ENCODE measurements around the gene CMTM1. TPM values are rescaled to one million over a fixed set of nuclear protein-coding genes. Genes with fewer than 3 reads are reported as not detected.

CMTM1 gene
- total and polyA plus RNA-seq, 2 donors (not counting 3 experiments of a cell fraction or from before 2014, with no cell fraction given), result 3.0 to 12.3 TPM

DNA sequence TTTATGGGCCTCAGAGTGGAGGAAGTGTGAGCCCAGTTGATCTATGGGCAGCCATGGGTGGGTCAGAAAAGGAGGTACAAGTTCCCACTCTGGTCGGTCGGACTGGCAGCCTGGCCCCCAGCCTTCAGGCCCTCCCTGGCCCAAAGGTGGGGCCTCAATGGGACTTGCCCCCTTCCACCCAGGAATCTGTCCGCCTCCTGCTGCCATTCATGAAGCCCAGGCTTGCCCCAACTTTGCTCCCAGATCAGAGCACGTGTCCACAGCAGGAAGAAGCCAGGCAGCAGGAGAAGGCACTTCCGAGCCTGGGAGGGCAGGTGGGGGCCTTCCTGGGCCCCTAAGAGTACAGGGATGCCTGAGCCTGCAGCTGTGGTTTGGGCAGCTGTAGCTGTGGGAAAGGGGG lies 35.2 kb downstream of the CMTM1 start:
- DNase-seq (ENCODE audit: low read depth, low spot score) (no peak), FAIRE-seq (no peak)
- Histone ChIP-seq H3K27ac (ENCODE audit: insufficient read depth, low read depth, low read length) (no peak overlapping the region), H3K79me2 (ENCODE audit: control insufficient read depth, insufficient read depth, low read length) (peaks cover 14% of the 10 kb centered on the region), H3K4me3 (replicated peaks in 1 of 3; ENCODE audit: insufficient read depth in 1 of 3, low read depth in 1 of 3, low read length in 3 of 3) (no peak overlapping the region), H2AFZ (ENCODE audit: low read depth, low read length) (no peak overlapping the region), H3K4me1 (ENCODE audit: control insufficient read depth, extremely low read depth, insufficient read depth, low read length) (peaks cover 14% of the 10 kb centered on the region), H4K20me1 (replicated peaks; ENCODE audit: control insufficient read depth, extremely low read depth, insufficient read depth, low read length) (no peaks in the 10 kb centered on the region), H3K4me2 (ENCODE audit: insufficient read depth, low read length) (no peak overlapping the region), H3K36me3 (ENCODE audit: control insufficient read depth in 2 of 2, extremely low read depth in 1 of 2, insufficient read depth in 2 of 2, low read length in 2 of 2) (no peaks in the 10 kb centered on the region), H3K9me3 (replicated peaks; ENCODE audit: control insufficient read depth, insufficient read depth, low read length) (no peaks in the 10 kb centered on the region), H3K9ac (replicated peaks; ENCODE audit: extremely low read depth, insufficient read depth, low read length) (no peak overlapping the region), H3K9me1 (replicated peaks; ENCODE audit: control insufficient read depth, extremely low read depth, insufficient read depth, low read length) (no peaks in the 10 kb centered on the region), H3K27me3 (ENCODE audit: control insufficient read depth in 2 of 2, insufficient read depth in 2 of 2, low read length in 2 of 2) (peaks cover 0 to 9% of the 10 kb centered on the region in 2 experiments)
- ChIA-PET CTCF (interaction anchor here (1.3 to 1.8 kb wide), 2 partner anchors 12 to 86 kb away, joined by 3 to 4 read pairs; no protein-coding TSS in a partner anchor), POLR2A (no interaction called here)
- intact Hi-C loops (cut with micrococcal nuclease) (no loop called here), dilution Hi-C loops (cut with MboI; ENCODE audit: extremely low pct_ligation_motif_present, low sequenced_read_pairs) (no loop called here)
- BruUV-seq (replicated peaks), result no TSS peak
- TF ChIP-seq POLR2AphosphoS5 (IDR thresholded peaks at IDR 0.05; ENCODE audit: insufficient read depth, low read depth, low read length), result no peak
- TF ChIP-seq, protein P1, sequence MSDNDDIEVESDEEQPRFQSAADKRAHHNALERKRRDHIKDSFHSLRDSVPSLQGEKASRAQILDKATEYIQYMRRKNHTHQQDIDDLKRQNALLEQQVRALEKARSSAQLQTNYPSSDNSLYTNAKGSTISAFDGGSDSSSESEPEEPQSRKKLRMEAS (IDR thresholded peaks at IDR 0.05; ENCODE audit: insufficient read depth, insufficient read length), result no peak
- TF ChIP-seq POLR2A (IDR thresholded peaks at IDR 0.05; ENCODE audit: low read depth, low read length), result no peak
- TF ChIP-seq FOS (IDR thresholded peaks at IDR 0.05; ENCODE audit: borderline replicate concordance, insufficient read depth, low read length), result no peak
- TF ChIP-seq, protein P2, sequence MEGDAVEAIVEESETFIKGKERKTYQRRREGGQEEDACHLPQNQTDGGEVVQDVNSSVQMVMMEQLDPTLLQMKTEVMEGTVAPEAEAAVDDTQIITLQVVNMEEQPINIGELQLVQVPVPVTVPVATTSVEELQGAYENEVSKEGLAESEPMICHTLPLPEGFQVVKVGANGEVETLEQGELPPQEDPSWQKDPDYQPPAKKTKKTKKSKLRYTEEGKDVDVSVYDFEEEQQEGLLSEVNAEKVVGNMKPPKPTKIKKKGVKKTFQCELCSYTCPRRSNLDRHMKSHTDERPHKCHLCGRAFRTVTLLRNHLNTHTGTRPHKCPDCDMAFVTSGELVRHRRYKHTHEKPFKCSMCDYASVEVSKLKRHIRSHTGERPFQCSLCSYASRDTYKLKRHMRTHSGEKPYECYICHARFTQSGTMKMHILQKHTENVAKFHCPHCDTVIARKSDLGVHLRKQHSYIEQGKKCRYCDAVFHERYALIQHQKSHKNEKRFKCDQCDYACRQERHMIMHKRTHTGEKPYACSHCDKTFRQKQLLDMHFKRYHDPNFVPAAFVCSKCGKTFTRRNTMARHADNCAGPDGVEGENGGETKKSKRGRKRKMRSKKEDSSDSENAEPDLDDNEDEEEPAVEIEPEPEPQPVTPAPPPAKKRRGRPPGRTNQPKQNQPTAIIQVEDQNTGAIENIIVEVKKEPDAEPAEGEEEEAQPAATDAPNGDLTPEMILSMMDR (IDR thresholded peaks at IDR 0.05; ENCODE audit: extremely low read depth in 1 of 2, insufficient read depth in 1 of 2, low read depth in 1 of 2, low read length in 2 of 2), result no peak
- no peak for TF ChIP-seq GATA2 (IDR thresholded peaks at IDR 0.05; ENCODE audit: insufficient read depth, insufficient read length, low read depth, low read length)
- no peak for TF ChIP-seq MYC (IDR thresholded peaks at IDR 0.05; ENCODE audit: low read depth, low read length)
- TF ChIP-seq EZH2 (IDR thresholded peaks at IDR 0.05; ENCODE audit: borderline replicate concordance, low read depth, low read length, severe bottlenecking), result no peak
- no peak for TF ChIP-seq JUN (IDR thresholded peaks at IDR 0.05; ENCODE audit: borderline replicate concordance, insufficient read depth, insufficient read length, low read depth)

All from endothelial cell of umbilical vein (primary cell).